Measurements from ENCODE around the gene TBC1D30.
"Not testable (repeated sequence)": the region's sequence is repeated elsewhere in the genome, so short reads cannot be mapped to it uniquely, and the experiment has no call there.

Gene TBC1D30

GRCh38 chr12:64848409-64848808 lies 24.0 kb downstream of the TBC1D30 start:
- not testable (repeated sequence) for H3K36me3 ChIP-seq (ENCODE audit: insufficient read depth, low read length); H3K27me3 ChIP-seq (ENCODE audit: insufficient read depth, low read length); H2AFZ ChIP-seq (ENCODE audit: low read depth, low read length); H3K4me1 ChIP-seq (ENCODE audit: insufficient read depth, low read length); H3K4me3 ChIP-seq (ENCODE audit: low read length); H3K9me3 ChIP-seq (ENCODE audit: low read length)

GRCh38 chr12:64858882-64859605 lies 34.6 kb downstream of the TBC1D30 start:
- Histone ChIP-seq H3K4me3 (ENCODE audit: low read length) (no peak overlapping the region), H3K9me3 (ENCODE audit: low read length) (no peaks in the 10 kb centered on the region), H3K4me1 (ENCODE audit: insufficient read depth, low read length) (no peaks in the 10 kb centered on the region), H3K27me3 (ENCODE audit: insufficient read depth, low read length) (no peaks in the 10 kb centered on the region), H3K36me3 (ENCODE audit: insufficient read depth, low read length) (no peaks in the 10 kb centered on the region), H2AFZ (ENCODE audit: low read depth, low read length) (no peak overlapping the region)

- Histone ChIP-seq H3K36me3 (ENCODE audit: insufficient read depth, low read length) (no peaks in the 10 kb centered on the region), H3K4me1 (ENCODE audit: insufficient read depth, low read length) (peaks cover 3% of the 10 kb centered on the region), H2AFZ (ENCODE audit: low read depth, low read length) (no peak overlapping the region), H3K27me3 (ENCODE audit: insufficient read depth, low read length) (no peaks in the 10 kb centered on the region), H3K4me3 (ENCODE audit: low read length) (no peak overlapping the region), H3K9me3 (ENCODE audit: low read length) (no peaks in the 10 kb centered on the region)
These were observed 36.1 kb downstream of the TBC1D30 start for GRCh38 chr12:64860446-64860998.

GRCh38 chr12:64864319-64864718 lies 39.9 kb downstream of the TBC1D30 start:
- peaks cover 3% of the 10 kb centered on the region for H3K4me1 ChIP-seq (ENCODE audit: insufficient read depth, low read length)
- H3K4me3 ChIP-seq (ENCODE audit: low read length) = no peak overlapping the region
- H3K27me3 ChIP-seq (ENCODE audit: insufficient read depth, low read length) = no peaks in the 10 kb centered on the region
- H3K36me3 ChIP-seq (ENCODE audit: insufficient read depth, low read length) = no peaks in the 10 kb centered on the region
- no peaks in the 10 kb centered on the region for H3K9me3 ChIP-seq (ENCODE audit: low read length)
- no peak overlapping the region for H2AFZ ChIP-seq (ENCODE audit: low read depth, low read length)

- no peak overlapping the region for H2AFZ ChIP-seq (ENCODE audit: low read depth, low read length)
- no peaks in the 10 kb centered on the region for H3K4me1 ChIP-seq (ENCODE audit: insufficient read depth, low read length)
- no peak overlapping the region for H3K4me3 ChIP-seq (ENCODE audit: low read length)
- no peaks in the 10 kb centered on the region for H3K36me3 ChIP-seq (ENCODE audit: insufficient read depth, low read length)
- H3K27me3 ChIP-seq (ENCODE audit: insufficient read depth, low read length) = no peaks in the 10 kb centered on the region
- H3K9me3 ChIP-seq (ENCODE audit: low read length) = no peaks in the 10 kb centered on the region
These were observed 50.7 kb downstream of the TBC1D30 start for GRCh38 chr12:64875186-64875585.

GRCh38 chr12:64876388-64877071 lies 52.1 kb downstream of the TBC1D30 start:
- Histone ChIP-seq H3K4me1 (ENCODE audit: insufficient read depth, low read length) (no peaks in the 10 kb centered on the region), H2AFZ (ENCODE audit: low read depth, low read length) (no peak overlapping the region), H3K27me3 (ENCODE audit: insufficient read depth, low read length) (no peaks in the 10 kb centered on the region), H3K36me3 (ENCODE audit: insufficient read depth, low read length) (no peaks in the 10 kb centered on the region), H3K4me3 (ENCODE audit: low read length) (no peak overlapping the region), H3K9me3 (ENCODE audit: low read length) (no peaks in the 10 kb centered on the region)

GRCh38 chr12:64877363-64878004 lies 53.0 kb downstream of the TBC1D30 start:
- Histone ChIP-seq H3K9me3 (ENCODE audit: low read length) (no peaks in the 10 kb centered on the region), H3K4me3 (ENCODE audit: low read length) (no peak overlapping the region), H3K27me3 (ENCODE audit: insufficient read depth, low read length) (no peaks in the 10 kb centered on the region), H3K4me1 (ENCODE audit: insufficient read depth, low read length) (no peaks in the 10 kb centered on the region), H2AFZ (ENCODE audit: low read depth, low read length) (no peak overlapping the region), H3K36me3 (ENCODE audit: insufficient read depth, low read length) (no peaks in the 10 kb centered on the region)

- Histone ChIP-seq H3K4me3 (ENCODE audit: low read length) (no peak overlapping the region), H3K27me3 (ENCODE audit: insufficient read depth, low read length) (no peaks in the 10 kb centered on the region), H3K36me3 (ENCODE audit: insufficient read depth, low read length) (no peaks in the 10 kb centered on the region), H3K9me3 (ENCODE audit: low read length) (no peaks in the 10 kb centered on the region), H3K4me1 (ENCODE audit: insufficient read depth, low read length) (no peaks in the 10 kb centered on the region), H2AFZ (ENCODE audit: low read depth, low read length) (no peak overlapping the region)
These were observed 58.2 kb downstream of the TBC1D30 start for GRCh38 chr12:64882687-64883086.

GRCh38 chr12:64883264-64884163 lies 59.1 kb downstream of the TBC1D30 start:
- Histone ChIP-seq H3K27me3 (ENCODE audit: insufficient read depth, low read length) (no peaks in the 10 kb centered on the region), H3K36me3 (ENCODE audit: insufficient read depth, low read length) (no peaks in the 10 kb centered on the region), H2AFZ (ENCODE audit: low read depth, low read length) (no peak overlapping the region), H3K4me3 (ENCODE audit: low read length) (no peak overlapping the region), H3K9me3 (ENCODE audit: low read length) (no peaks in the 10 kb centered on the region), H3K4me1 (ENCODE audit: insufficient read depth, low read length) (no peaks in the 10 kb centered on the region)

GRCh38 chr12:64884164-64884542 lies 59.7 kb downstream of the TBC1D30 start:
- no peak overlapping the region for H2AFZ ChIP-seq (ENCODE audit: low read depth, low read length)
- H3K27me3 ChIP-seq (ENCODE audit: insufficient read depth, low read length) = no peaks in the 10 kb centered on the region
- no peaks in the 10 kb centered on the region for H3K4me1 ChIP-seq (ENCODE audit: insufficient read depth, low read length)
- no peaks in the 10 kb centered on the region for H3K36me3 ChIP-seq (ENCODE audit: insufficient read depth, low read length)
- no peaks in the 10 kb centered on the region for H3K9me3 ChIP-seq (ENCODE audit: low read length)
- no peak overlapping the region for H3K4me3 ChIP-seq (ENCODE audit: low read length)

GRCh38 chr12:64884728-64885127 lies 60.3 kb downstream of the TBC1D30 start:
- Histone ChIP-seq H2AFZ (ENCODE audit: low read depth, low read length) (no peak overlapping the region), H3K9me3 (ENCODE audit: low read length) (no peaks in the 10 kb centered on the region), H3K27me3 (ENCODE audit: insufficient read depth, low read length) (no peaks in the 10 kb centered on the region), H3K36me3 (ENCODE audit: insufficient read depth, low read length) (no peaks in the 10 kb centered on the region), H3K4me3 (ENCODE audit: low read length) (no peak overlapping the region), H3K4me1 (ENCODE audit: insufficient read depth, low read length) (no peaks in the 10 kb centered on the region)

- peaks cover 3% of the 10 kb centered on the region for H3K4me1 ChIP-seq (ENCODE audit: insufficient read depth, low read length)
- no peaks in the 10 kb centered on the region for H3K27me3 ChIP-seq (ENCODE audit: insufficient read depth, low read length)
- H3K4me3 ChIP-seq (ENCODE audit: low read length) = no peak overlapping the region
- H3K9me3 ChIP-seq (ENCODE audit: low read length) = no peaks in the 10 kb centered on the region
- no peaks in the 10 kb centered on the region for H3K36me3 ChIP-seq (ENCODE audit: insufficient read depth, low read length)
- no peak overlapping the region for H2AFZ ChIP-seq (ENCODE audit: low read depth, low read length)
These were observed 65.2 kb downstream of the TBC1D30 start for GRCh38 chr12:64889434-64890216.

All from neuron (in vitro differentiated cells).